ENCODE data around the gene TRIM25. TPM values are rescaled to one million over a fixed set of nuclear protein-coding genes. Genes with fewer than 3 reads are reported as not detected.

Gene TRIM25, protein sequence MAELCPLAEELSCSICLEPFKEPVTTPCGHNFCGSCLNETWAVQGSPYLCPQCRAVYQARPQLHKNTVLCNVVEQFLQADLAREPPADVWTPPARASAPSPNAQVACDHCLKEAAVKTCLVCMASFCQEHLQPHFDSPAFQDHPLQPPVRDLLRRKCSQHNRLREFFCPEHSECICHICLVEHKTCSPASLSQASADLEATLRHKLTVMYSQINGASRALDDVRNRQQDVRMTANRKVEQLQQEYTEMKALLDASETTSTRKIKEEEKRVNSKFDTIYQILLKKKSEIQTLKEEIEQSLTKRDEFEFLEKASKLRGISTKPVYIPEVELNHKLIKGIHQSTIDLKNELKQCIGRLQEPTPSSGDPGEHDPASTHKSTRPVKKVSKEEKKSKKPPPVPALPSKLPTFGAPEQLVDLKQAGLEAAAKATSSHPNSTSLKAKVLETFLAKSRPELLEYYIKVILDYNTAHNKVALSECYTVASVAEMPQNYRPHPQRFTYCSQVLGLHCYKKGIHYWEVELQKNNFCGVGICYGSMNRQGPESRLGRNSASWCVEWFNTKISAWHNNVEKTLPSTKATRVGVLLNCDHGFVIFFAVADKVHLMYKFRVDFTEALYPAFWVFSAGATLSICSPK
- 4.5 and 10.1 TPM in 2 replicates for total RNA-seq (2014; rRNA removed; shearing (Covaris generic))

GRCh38 chr17:56913867-56914580 is at the start of gene TRIM25:
Gene TRIM25 (minus strand): TSS chr17:56914049. CDS start chr17:56913988, 61 bp downstream.
- DNase-seq (ENCODE audit: low read depth): peak; percentile 94

DNA sequence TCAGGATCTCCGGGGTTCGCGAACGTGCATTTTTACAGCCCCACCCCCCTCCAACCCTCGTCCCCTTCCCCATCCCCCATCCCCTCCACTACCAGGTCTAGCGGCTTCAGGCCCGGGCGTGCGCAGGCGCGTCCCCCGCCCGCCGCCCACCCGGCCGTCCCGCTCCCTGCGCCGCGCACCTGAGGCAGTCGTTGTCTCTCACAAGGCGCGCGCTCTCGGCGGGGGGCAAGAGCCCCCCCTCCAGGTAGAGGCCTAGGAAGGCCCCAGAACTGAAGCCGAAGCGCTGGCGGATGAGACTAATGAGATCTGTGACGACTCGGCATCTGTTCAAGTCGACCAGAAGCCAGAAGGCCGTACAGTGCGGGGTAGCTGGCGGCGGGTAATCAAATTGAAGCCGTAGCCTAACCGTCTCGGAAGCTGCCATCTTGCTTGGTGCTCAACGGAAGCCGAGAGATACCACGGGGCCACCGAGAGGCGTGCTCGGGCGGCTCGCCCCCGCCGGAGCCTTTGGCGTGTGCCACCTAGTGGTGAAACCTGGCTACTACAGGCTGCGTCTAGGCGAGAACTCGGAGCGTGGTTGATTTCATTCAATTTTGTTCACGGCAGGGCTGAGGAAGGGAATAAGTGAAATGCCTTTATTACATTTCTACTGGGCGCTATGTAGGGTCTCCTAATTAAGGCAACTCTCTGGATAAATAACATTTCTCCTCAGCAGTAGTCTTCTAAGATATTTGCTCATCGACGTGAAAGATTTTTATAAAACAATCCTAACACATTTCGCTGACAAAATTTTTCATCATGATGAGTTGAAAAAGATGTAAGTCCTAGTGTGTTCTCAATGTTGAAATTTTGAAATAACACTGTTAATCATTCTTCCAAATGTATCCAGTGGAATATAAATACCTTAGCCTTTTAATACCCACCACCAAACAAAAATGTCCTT is 47.0 kb upstream of the TRIM25 start, which contains the start of gene COIL:
COIL (minus strand) TSS at position 455 of the 943 bp plus-strand sequence; CDS start at position 424, 31 bp downstream.
- peak; percentile 90 for DNase-seq (ENCODE audit: low read depth)

GRCh38 chr17:56956992-56957391 is 43.1 kb upstream of the TRIM25 start:
- DNase-seq (ENCODE audit: low read depth): no peak

- no peak for DNase-seq (ENCODE audit: low read depth)
Measured at GRCh38 chr17:56949595-56949994, 35.7 kb upstream of the TRIM25 start.

DNA sequence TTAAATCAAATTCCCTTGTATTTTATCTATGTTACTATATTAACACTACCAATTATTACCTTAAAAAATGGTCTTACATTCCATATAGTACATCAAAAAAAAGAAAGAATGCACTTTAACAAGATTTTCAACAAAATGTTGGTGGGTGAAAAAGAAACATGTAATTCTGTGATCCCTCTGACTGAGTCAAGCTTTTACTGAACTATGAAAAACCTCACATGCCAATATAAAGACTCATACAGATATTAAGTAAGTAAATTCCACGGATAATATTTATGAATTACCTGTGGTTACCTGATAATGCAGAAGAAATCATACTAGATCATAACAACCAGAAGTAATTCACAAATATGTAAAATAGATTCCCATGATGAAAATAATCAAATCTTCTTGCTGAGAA is 34.6 kb upstream of the TRIM25 start:
- DNase-seq (ENCODE audit: low read depth): no peak

DNA sequence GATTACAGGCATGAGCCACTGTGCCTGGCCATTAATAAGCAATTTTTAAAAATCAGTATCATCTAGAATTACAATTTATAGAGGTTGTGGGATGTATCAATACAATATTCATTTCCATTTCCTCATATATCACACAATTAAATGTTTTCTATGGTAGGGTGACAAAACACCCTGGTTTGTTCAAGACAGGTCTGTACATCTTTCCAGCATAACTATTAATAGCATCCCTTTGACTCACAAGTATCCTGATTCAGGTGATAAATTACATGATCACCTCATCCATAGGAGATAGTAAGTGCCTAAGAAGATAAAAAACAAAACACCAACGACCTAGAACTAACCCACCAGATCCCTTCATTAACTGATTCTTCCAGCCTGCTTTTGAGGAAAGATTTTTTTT is 33.9 kb upstream of the TRIM25 start:
- DNase-seq (ENCODE audit: low read depth): no peak

DNA sequence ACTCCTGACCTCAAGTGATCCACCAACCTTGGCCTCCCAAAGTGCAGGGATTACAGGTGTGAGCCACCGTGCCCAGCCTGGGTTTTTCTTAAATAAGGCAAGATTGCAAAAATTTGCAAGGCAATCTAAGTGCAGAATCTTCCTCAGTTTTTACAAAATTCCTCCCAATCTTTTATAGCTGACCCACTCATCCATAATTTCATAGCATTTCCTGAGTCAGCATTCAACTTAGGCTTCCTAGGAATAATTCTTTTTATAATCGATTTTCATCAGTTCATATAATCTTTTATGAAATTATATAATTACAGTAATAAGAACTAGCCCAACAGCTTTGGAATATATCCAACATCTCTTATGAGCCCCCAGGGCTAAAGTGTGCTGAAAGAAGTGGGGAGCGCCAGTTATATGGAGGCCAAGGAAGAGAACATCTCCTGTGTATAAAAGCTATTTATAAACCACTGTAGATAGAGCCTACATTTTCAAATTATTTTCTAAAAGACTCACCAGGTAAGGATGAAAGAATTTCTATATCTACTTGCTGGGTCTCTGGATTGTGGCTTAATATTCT is 32.2 kb upstream of the TRIM25 start:
- DNase-seq (ENCODE audit: low read depth): no peak

- DNase-seq (ENCODE audit: low read depth): peak; percentile 32
Measured at GRCh38 chr17:56943505-56944125, 29.8 kb upstream of the TRIM25 start.

DNA sequence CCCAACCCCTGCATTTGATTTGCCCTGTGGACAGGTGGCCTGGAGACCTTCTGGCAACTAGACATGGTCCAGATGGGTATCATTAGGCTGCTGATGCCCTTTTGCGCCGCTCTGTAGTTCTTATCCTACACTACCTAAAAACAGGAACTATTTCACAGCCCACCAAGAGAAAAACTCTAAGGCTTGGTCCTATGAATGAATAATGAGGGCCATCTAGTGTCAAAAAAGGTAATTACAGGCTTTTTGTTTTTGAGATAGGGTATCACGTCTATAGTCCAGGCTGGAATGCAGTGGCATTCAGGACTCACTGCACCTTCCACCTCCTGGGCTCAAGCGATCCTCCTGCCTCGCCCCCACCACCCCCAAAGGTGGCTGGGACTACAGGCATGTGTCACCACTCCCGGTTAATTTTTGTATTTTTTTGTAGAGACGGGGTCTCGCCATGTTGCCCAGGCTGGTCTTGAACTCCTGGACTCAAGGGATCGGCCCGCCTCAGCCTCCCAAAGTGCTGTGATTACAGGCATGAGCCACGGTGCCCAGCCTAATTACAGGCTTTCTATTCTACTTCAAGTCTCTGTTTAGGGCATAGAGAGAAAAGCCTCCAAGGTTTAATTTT is 26.1 kb upstream of the TRIM25 start:
- peak; percentile 20 for DNase-seq (ENCODE audit: low read depth)

DNA sequence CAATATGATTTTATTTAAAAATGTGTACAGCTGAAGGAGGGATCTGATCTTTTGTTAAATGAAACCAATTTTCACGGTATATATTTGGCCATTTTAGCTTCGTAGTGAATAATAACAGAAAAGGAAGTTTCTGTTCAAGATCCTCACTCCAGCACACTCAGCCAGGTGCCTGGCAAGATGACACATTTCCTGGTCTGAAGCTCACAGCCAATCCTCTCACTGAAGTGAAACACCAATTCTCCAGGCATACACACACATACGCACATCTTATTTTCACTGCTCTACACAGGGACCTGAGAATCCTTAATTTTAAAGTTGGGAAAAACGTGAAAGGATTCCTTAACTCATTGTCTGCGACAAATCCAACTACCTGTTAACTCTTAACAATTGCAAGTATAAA is 24.4 kb upstream of the TRIM25 start:
- peak; percentile 8 for DNase-seq (ENCODE audit: low read depth)

GRCh38 chr17:56937687-56938086 is 23.8 kb upstream of the TRIM25 start:
- no peak for DNase-seq (ENCODE audit: low read depth)

GRCh38 chr17:56936697-56937322 is 23.0 kb upstream of the TRIM25 start:
- no peak for DNase-seq (ENCODE audit: low read depth)

DNA sequence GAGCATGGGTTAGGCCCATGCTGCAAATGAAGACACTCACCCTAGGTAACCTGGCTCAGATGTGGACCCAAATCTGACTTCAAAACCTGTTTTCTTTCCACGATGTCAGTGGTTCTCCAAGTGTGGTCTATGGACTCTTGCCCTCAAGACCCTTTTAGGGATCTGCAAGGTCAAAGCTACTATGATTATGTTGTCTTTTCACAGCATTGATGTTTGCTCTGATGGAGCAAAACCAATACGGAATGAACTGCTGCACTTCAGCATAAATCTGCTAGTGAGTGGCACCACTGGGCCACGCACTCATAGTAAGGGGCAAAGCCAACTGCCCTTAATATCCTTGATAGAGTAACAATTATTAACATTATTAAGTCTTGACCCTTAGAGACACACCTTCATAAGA is 21.6 kb upstream of the TRIM25 start:
- no peak for DNase-seq (ENCODE audit: low read depth)

DNA sequence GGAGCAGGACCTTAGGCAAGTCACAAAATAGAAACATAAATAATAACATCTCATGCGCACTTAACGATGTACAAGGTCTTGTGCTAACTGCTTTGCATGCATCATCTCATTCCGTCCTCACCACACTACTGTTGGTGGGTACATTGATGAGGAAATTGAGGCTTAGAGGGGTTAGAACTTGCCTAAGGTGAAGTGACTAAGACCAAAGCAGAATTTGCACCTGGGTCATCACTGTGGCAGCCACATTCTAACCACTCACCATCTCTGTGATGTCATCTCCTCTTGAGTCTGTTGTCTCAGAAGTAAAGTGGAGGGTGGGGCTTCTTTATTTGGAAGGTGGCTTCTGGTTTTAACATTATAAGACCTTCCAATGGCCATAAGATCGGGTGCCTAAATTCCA is 20.4 kb upstream of the TRIM25 start:
- no peak for DNase-seq (ENCODE audit: low read depth)

DNA sequence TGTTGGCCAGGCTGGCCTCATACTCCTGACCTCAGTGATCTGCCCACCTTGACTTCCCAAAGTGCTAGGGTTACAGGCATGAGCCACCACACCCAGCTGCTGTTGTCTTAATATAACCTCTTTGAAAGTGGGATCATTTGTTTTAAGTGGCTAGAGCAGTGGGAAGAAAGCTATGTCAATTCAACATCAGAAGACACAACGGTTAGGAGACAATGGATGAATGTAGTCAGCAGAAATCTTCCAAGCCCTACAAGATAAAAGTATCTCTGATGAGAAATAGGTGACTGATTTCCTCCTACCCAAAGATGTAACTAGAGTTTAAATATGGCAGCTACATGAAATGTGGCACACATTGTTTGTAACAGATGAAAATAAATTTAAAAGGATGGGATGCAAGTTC is 20.0 kb upstream of the TRIM25 start:
- no peak for DNase-seq (ENCODE audit: low read depth)

DNA sequence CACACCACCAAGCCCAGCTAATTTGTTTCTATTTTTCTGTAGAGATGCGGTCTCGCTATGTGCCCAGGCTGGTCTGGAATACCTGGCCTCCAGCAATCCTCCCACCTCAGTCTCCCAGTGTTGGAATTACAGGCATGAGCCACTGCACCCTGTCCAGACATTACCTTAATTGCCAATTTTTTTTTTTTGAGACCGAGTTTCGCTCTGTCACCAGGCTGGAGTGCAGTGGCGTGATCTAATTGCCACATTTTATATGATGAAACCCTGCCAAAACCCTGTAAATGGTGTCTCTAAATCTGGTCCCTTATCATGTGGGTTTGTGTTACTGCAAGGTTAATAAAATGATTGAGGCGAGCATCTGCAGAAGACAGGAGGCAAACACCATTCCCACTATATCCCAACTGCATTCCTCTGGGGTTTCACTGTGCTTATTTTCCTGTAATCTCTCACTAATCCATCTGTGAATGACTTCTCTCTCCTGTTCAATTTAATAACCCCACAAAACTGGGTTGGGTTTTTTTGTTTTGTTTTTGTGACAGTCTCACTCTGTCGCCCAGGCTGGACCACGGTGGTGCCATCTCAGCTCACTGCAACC is 19.4 kb upstream of the TRIM25 start:
- DNase-seq (ENCODE audit: low read depth): no peak

- no peak for DNase-seq (ENCODE audit: low read depth)
Measured at GRCh38 chr17:56930739-56931337, 17.0 kb upstream of the TRIM25 start.

GRCh38 chr17:56929362-56929969 is 15.6 kb upstream of the TRIM25 start:
- DNase-seq (ENCODE audit: low read depth): no peak
